ENCODE results near the gene KLHL22. TPM values are rescaled to one million over a fixed set of nuclear protein-coding genes. Genes with fewer than 3 reads are reported as not detected.
A peak's percentile ranks its signal among the peaks of the same experiment; 100 is the strongest.

KLHL22 gene
- total and polyA plus RNA-seq, 2 of the 13 experiments (the other 11 are each of a cell fraction or from before 2014, with no cell fraction given) = 10.9 to 14.8 TPM

DNA sequence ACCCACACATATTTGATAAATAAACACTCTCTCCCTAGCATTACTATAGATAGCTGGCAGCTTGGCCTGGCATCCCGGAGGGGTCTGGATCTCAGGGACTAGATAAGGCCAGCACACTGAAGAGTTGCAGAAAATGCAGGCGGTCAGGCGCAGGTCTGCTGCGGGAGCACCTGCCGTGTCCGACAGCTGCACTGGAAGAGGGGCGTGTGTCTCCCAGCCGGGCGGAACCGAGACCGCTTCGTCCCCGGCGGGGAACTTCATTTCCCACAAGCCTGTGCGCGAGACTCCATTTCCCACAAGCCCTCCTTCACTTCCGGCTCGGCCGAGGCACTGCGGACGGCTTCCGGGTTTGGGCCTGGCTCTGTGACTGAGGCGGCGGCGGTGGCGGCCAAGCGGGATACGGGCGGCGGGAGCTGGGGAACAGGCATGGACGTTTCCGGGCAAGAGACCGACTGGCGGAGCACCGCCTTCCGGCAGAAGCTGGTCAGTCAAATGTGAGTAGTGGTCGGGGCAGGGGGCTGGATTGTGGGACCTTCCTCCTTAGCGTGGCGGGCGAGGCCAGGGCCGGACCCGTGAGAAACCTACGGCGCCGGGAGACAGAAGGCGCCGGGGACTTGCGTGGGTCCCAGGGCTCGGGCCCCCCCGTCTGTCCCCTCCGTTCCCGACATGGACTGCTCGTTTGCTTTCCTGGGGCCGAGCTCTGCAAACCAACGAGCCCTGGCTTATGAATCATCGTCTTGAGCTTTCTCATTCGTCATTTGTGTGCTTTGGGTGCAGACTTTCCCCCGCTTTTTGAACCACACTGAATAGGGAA, 11.9 kb upstream of the KLHL22 start, which contains the start of gene MED15 (continued):
- TF ChIP-seq, protein P1, sequence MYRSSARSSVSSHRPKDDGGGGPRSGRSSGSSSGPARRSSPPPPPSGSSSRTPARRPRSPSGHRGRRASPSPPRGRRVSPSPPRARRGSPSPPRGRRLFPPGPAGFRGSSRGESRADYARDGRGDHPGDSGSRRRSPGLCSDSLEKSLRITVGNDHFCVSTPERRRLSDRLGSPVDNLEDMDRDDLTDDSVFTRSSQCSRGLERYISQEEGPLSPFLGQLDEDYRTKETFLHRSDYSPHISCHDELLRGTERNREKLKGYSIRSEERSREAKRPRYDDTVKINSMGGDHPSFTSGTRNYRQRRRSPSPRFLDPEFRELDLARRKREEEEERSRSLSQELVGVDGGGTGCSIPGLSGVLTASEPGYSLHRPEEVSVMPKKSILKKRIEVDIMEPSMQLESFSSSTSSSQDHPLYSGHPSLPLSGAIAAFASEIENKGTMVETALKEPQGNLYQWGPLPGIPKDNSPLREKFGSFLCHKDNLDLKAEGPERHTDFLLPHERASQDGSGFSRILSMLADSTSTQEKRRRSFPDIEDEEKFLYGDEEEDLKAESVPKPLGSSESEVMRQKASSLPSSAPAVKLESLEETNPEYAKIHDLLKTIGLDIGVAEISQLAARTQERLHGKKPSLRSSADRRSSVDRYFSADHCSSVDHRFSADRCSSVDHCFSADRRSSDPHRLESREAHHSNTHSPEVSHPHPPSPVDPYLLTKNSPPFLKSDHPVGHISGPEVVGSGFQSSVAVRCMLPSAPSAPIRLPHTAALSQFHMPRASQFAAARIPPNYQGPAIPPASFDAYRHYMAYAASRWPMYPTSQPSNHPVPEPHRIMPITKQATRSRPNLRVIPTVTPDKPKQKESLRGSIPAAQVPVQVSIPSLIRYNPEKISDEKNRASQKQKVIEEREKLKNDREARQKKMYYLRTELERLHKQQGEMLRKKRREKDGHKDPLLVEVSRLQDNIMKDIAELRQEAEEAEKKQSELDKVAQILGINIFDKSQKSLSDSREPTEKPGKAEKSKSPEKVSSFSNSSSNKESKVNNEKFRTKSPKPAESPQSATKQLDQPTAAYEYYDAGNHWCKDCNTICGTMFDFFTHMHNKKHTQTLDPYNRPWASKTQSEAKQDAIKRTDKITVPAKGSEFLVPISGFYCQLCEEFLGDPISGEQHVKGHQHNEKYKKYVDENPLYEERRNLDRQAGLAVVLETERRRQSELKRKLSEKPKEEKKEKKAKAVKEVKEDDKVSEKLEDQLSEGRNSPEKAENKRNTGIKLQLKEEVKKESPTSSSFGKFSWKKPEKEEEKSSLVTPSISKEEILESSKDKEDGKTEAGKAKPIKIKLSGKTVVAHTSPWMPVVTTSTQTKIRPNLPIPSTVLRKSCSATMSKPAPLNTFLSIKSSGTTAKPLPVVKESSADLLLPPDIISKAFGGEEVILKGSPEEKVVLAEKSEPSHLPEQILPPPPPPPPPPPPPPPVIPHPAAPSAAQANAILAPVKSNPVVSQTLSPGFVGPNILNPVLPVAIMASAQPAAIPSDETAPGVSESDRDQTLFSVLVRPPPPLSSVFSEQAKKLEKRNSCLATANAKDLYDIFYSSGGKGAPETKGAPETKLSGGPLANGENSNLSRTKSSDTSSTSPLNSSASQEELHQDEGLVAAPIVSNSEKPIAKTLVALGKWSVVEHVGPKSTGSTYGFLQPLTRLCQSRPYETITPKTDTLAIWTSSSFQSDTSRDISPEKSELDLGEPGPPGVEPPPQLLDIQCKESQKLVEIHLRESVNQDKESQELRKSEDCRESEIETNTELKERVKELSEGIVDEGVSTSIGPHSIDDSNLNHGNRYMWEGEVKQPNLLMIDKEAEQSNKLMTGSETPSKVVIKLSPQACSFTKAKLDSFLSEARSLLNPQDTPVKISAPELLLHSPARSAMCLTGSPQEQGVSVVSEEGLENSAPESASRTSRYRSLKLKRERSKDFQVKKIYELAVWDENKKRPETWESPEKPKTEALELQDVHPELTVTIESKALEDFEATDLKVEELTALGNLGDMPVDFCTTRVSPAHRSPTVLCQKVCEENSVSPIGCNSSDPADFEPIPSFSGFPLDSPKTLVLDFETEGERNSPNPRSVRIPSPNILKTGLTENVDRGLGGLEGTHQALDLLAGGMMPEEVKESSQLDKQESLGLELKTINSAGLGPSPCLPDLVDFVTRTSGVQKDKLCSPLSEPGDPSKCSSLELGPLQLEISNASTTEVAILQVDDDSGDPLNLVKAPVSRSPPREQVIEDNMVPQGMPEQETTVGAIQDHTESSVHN (CRISPR knock-in tag; IDR thresholded peaks at IDR 0.05) = peak; percentile 84
- TF ChIP-seq ZNF792 (CRISPR knock-in tag; IDR thresholded peaks at IDR 0.05) = peak; percentile 87
- TF ChIP-seq TBX3 (IDR thresholded peaks at IDR 0.05; ENCODE audit: borderline replicate concordance) = no peak
- TF ChIP-seq KDM5B (CRISPR knock-in tag; IDR thresholded peaks at IDR 0.05; ENCODE audit: borderline replicate concordance) = peak; percentile 94
- TF ChIP-seq TGIF2 (CRISPR knock-in tag; IDR thresholded peaks at IDR 0.05) = no peak
- TF ChIP-seq, protein P2, sequence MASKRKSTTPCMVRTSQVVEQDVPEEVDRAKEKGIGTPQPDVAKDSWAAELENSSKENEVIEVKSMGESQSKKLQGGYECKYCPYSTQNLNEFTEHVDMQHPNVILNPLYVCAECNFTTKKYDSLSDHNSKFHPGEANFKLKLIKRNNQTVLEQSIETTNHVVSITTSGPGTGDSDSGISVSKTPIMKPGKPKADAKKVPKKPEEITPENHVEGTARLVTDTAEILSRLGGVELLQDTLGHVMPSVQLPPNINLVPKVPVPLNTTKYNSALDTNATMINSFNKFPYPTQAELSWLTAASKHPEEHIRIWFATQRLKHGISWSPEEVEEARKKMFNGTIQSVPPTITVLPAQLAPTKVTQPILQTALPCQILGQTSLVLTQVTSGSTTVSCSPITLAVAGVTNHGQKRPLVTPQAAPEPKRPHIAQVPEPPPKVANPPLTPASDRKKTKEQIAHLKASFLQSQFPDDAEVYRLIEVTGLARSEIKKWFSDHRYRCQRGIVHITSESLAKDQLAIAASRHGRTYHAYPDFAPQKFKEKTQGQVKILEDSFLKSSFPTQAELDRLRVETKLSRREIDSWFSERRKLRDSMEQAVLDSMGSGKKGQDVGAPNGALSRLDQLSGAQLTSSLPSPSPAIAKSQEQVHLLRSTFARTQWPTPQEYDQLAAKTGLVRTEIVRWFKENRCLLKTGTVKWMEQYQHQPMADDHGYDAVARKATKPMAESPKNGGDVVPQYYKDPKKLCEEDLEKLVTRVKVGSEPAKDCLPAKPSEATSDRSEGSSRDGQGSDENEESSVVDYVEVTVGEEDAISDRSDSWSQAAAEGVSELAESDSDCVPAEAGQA (IDR thresholded peaks at IDR 0.05; ENCODE audit: low read depth) = peak; percentile 65; the same call in 1 of the 2 replicates
- TF ChIP-seq, protein P2 (CRISPR knock-in tag; IDR thresholded peaks at IDR 0.05; ENCODE audit: borderline replicate concordance) = no peak; the same call in 1 of the 2 replicates
- no peak for TF ChIP-seq KDM1A (CRISPR knock-in tag; IDR thresholded peaks at IDR 0.05)
- TF ChIP-seq U2AF2 (IDR thresholded peaks at IDR 0.05; ENCODE audit: low read depth, low read length) = peak; percentile 74; the same call in 1 of the 2 replicates
- peak; percentile 73; the same call in 1 of the 2 replicates for TF ChIP-seq ZBTB42 (CRISPR knock-in tag; IDR thresholded peaks at IDR 0.05)
- peak; percentile 37; the same call in 1 of the 2 replicates for TF ChIP-seq HNRNPUL1 (IDR thresholded peaks at IDR 0.05; ENCODE audit: low read depth, low read length)
- TF ChIP-seq ZNF614 (CRISPR knock-in tag; IDR thresholded peaks at IDR 0.05; ENCODE audit: borderline replicate concordance) = no peak; the same call in 1 of the 2 replicates
- TF ChIP-seq, protein P3, sequence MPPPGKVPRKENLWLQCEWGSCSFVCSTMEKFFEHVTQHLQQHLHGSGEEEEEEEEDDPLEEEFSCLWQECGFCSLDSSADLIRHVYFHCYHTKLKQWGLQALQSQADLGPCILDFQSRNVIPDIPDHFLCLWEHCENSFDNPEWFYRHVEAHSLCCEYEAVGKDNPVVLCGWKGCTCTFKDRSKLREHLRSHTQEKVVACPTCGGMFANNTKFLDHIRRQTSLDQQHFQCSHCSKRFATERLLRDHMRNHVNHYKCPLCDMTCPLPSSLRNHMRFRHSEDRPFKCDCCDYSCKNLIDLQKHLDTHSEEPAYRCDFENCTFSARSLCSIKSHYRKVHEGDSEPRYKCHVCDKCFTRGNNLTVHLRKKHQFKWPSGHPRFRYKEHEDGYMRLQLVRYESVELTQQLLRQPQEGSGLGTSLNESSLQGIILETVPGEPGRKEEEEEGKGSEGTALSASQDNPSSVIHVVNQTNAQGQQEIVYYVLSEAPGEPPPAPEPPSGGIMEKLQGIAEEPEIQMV (CRISPR knock-in tag; IDR thresholded peaks at IDR 0.05; ENCODE audit: low read depth) = peak; percentile 100

Data from HepG2 (cell line).